K562 treated with DMSO at 1 percent for 24 hours (cell line): ENCODE measurements around the gene ALPP. TPM values are rescaled to one million over a fixed set of nuclear protein-coding genes. Genes with fewer than 3 reads are reported as not detected.

Source experiments
- total RNA-seq: library from RNA; unstranded; fragments of 300-600 nt; gene quantifications from 2 replicates; pipeline ENCODE4 v1.2.3, GENCODE V29; 2022; ENCODE audit warnings: low read depth; ENCODE audit not compliant: insufficient read depth

ALPP gene
- total RNA-seq, result not detected in 2 replicates

DNA sequence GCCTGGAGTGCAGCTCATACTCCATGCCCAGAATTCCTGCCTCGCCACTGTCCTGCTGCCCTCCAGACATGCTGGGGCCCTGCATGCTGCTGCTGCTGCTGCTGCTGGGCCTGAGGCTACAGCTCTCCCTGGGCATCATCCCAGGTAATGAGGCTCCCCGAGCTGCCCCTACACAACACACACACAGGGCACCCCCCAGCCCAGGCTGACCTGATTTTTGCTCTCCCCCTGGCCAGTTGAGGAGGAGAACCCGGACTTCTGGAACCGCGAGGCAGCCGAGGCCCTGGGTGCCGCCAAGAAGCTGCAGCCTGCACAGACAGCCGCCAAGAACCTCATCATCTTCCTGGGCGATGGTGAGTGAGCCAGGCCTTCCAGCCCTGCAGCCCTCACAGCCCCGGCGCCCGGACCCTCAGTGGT is at the start of gene ALPP:
Gene ALPP, plus strand, starts transcription at position 17 of the 417 bp plus-strand sequence. Its CDS starts 52 bp downstream, at position 69.

DNA sequence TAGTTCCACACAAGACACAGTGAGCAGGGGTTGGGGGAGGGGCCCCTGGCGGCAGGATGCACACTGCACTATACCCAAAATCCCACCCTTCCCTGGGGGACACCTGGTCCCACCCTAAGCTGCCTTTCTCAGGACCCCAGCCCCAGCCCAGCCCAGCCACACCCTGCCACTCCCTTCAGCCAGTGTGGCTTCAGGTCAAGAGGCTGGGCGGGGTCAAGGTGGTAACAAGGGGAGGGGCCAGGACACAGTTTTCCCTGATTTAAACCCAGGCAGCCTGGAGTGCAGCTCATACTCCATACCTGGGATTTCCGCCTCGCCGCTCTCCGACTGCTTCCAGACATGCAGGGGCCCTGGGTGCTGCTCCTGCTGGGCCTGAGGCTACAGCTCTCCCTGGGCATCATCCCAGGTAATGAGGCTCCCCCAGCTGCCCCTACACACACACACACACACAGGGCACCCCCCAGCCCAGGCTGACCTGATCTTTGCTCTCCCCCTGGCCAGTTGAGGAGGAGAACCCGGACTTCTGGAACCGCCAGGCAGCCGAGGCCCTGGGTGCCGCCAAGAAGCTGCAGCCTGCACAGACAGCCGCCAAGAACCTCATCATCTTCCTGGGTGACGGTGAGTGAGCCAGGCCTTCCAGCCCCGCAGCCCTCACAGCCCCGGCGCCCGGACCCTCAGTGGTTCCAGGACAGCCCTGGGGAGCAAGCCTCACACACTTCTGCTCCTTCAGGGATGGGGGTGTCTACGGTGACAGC is 28.2 kb downstream of the ALPP start, which contains the start of gene ALPG:
Gene ALPG, plus strand, starts transcription at position 289 of the 755 bp plus-strand sequence. Its CDS starts 51 bp downstream, at position 340.

Other genes with a start within 250 kb of the ALPP start
- 0.70 TPM in 1 of 2 replicates, not detected in the other for gene ALPG, start 28.1 kb downstream of the ALPP start, total RNA-seq
- not detected in 2 replicates for gene ALPI, start 77.4 kb downstream of the ALPP start, total RNA-seq
- not detected in 2 replicates for gene ECEL1, start 109.1 kb downstream of the ALPP start, total RNA-seq
- gene PRSS56, start 141.6 kb downstream of the ALPP start, total RNA-seq, result not detected in 2 replicates
- not detected in 2 replicates for gene CHRND, start 147.4 kb downstream of the ALPP start, total RNA-seq
- not detected in 2 replicates for gene CHRNG, start 160.9 kb downstream of the ALPP start, total RNA-seq
- 1.5 and 2.9 TPM in 2 replicates for gene TIGD1, start 171.8 kb downstream of the ALPP start, total RNA-seq
- gene EIF4E2, start 171.9 kb downstream of the ALPP start, total RNA-seq, result 54.3 and 60.6 TPM in 2 replicates